ENCODE results near the gene COPZ1.
A peak's percentile ranks its signal among the peaks of the same experiment; 100 is the strongest.
"Not testable (repeated sequence)": the region's sequence is repeated elsewhere in the genome, so short reads cannot be mapped to it uniquely, and the experiment has no call there.

Gene COPZ1, protein sequence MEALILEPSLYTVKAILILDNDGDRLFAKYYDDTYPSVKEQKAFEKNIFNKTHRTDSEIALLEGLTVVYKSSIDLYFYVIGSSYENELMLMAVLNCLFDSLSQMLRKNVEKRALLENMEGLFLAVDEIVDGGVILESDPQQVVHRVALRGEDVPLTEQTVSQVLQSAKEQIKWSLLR

DNA sequence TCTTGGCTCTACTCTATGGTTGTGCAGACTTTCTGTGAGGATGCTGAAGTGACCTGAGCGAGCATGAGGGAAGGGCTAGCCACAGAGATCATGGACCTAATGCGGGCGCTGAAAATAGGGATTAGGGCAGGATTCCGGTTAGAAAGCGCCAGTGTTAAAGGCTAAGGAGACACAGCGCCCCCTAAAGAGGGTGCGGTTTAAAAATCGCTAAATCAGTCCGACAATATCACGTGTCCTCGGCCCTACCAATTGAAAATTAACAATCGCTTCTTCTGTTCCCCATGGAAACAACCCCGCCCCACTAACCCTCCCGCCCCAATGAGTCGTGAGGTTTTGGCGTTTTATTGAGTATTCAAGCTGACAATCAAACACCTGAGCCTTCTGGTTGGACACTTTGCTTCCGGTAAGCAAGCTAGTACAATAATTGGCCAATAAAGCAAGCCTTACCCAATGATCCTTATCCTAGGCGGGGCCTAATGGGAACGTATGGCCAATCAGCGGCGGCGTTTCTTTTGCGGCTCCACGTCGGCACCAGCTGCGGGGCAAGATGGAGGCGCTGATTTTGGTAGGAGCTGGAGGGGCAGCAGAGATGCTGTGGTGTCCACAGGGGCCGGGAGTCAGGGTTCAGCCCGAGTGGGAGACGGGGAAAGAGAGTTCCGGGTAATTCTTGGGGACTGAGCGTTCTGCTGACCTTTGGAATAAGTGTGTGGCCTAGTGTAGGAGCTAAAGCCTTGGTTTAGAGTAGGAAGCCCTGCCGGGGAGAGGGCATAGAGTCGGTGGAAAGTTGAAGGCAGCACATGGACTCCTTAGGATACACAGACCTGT, at the start of gene COPZ1:
Gene COPZ1 (plus strand): TSS at position 515 of the 825 bp plus-strand sequence. CDS start 33 bp downstream, at position 548.
- DNase-seq = peak; percentile 96

DNA sequence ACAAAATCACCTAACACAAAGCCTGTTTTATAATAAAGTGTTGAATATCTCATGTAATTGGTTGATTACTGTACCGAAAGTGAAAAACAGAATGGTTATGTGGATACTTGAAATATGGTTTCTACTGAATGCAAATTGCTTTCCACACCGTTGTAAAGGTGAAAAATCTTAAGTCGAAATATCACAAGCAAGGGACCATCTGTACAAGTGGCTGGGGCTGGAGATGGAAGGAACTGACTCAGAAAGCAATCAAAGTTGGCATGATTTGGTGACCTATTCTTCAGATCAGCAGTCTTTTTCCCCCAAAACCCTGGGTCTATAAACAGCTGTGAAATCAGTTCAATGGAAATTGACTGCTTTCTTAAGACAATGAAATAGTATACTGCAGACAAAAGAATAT, 48.6 kb upstream of the COPZ1 start:
- no peak for DNase-seq

DNA sequence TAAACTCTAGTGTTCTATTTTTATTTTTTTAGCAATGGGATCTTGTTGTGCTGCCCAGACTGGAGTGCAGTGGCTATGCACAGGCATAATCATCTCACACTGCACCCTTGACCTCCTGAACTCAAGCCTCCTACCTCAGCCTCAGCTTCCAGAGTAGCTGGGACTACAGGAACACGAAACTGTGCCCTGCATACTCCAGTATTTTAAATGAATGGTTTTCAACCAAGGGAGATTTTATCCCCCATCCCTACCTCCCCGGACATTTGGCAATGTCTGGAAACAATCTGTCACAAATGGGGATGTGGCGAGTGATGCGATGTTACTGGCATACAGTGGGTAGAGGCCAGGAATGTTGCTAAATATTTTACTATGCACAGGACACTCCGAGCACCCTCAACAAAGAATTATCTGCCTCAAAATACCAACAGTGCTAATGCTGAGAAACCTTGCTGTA, 47.1 kb upstream of the COPZ1 start:
- DNase-seq = no peak

DNA sequence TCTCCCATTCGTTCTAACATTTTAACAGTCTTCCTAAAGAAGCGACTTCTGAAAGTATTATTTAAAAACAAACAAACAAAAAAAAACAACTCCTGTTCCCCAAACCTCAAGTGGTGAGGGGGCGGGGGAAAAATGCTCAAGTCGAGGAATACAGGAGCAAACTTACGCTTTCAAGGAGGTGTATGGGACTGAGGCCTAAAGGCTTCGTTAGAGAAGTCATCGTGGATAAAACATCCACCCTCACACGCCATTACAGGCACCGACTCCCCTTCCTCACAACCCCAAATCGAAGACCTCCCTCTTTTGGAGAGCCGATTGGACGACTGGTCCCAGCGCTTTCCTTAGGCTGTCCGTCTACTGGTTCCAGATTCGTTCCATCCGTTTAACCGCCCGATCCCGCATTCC, 45.7 kb upstream of the COPZ1 start:
- no peak for DNase-seq

DNA sequence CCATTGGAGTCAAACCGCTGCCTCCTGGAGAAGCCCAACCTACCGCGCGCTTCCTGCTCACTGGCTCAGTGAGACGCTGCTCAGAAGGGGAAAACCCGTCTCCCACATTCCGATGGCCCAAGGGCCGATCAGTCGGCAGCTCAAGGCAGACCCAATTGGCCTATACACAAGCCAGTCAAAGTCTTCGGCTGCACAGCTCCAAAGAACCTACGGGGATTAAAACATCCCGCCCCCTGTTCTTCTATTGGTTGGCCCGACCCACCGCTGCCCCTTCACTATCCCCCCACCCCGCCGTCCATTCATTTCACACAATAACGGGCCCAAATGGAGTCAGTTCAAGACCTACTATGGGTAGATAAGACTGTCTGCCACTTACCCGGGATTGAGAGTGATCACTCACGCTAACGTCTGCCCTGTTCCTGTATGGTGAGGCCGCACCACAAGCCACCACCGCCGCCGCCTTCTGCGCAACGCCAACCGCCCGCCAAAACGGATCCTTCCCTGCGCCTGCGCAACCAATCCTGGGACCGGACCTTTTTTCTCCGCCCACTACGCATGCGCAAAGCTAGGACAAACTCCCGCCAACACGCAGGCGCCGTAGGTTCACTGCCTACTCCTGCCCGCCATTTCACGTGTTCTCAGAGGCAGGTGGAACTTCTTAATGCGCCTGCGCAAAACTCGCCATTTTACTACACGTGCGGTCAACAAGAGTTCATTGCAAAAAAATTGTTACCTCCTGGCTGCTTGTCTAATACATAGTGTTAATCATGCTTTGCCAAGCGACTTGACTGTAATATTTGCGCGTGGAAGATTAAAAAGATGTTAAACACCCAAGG, 45.1 kb upstream of the COPZ1 start, which contains the start of gene CBX5:
Gene CBX5 (minus strand): TSS at position 491 of the 836 bp plus-strand sequence. CDS start 22,472 bp downstream, outside the sequence.
- DNase-seq = peak; percentile 99

DNA sequence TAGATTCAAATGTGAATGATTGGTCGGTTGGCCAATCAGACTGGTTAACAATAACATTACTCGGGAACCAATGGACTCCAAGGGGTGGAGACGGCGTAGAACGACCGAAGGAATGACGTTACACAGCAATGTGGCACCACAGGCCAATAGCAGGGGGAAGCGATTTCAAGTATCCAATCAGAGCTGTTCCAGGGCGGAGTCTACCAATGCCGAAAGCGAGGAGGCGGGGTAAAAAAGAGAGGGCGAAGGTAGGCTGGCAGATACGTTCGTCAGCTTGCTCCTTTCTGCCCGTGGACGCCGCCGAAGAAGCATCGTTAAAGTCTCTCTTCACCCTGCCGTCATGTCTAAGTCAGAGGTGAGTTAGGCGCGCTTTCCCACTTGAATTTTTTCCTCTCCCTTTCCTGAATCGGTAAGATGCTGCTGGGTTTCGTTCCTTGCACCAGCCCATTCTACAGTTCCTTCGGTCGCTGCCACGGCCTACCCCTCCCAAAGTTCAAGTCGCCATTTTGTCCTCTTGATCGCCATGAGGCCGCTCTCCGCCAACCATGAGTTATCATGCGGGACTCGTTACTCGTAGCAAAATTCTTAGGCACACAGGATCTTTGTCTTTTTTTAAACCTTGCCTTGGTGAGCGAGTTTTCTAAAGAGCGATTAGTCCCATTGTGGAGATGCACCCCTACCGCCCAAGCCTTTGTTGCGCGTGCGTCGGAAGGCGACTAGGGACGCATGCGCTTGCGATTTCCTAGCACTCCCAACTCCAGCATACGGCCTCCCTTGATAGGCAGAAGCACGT, 44.3 kb upstream of the COPZ1 start, which contains the start of gene HNRNPA1:
Gene HNRNPA1 (plus strand): TSS at position 259 of the 793 bp plus-strand sequence. CDS start 82 bp downstream, at position 341.
- DNase-seq = peak; percentile 96

DNA sequence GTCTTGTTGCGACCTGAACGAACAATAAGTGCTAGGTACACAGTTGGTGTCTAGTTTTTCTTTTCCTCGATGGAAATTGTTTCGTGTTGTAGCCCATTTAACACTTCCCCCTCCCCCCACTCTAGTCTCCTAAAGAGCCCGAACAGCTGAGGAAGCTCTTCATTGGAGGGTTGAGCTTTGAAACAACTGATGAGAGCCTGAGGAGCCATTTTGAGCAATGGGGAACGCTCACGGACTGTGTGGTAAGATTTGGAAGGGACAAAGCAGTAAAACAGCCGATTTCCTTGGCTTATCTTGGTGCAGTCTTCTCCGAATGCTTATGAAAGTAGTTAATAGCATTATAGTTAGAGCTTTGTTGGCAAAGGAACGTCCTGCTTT, 43.7 kb upstream of the COPZ1 start:
- DNase-seq = not testable (repeated sequence)

DNA sequence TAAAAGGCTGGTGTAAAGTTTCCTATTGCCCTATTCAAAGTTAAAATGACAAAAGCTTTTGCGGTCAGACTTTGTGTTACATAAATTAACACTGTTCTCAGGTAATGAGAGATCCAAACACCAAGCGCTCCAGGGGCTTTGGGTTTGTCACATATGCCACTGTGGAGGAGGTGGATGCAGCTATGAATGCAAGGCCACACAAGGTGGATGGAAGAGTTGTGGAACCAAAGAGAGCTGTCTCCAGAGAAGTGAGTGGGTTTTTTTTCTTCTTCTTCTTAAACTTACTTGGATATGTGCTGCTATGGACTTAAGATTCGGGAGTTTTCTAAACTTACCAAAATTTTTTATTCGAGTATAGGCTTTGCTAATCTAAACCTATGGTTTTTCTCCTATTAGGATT, 43.2 kb upstream of the COPZ1 start:
- DNase-seq = not testable (repeated sequence)

DNA sequence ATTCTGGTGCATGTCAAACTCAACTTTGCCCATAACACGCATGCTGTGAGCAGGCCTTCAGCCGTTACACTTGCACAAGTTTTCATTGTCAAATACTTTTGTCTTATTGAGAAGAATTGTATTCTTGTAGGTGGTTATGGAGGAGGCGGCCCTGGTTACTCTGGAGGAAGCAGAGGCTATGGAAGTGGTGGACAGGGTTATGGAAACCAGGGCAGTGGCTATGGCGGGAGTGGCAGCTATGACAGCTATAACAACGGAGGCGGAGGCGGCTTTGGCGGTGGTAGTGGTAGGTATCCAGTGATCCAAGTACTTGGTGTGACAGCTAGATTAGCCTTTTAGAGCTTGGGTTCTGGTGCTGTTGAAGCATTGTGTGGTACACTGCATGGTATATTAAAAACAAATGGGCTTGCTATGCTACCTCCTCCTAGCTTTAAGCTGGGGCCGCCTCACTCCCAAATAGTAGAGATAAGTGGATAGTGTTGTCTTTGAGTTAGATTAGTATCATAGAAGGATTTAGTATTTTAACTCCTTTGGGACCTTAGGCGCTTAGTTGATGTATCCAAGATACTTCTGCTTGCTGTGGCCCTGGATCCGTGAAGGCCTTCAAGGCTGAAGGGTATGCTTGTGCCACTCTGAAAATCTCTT, 41.9 kb upstream of the COPZ1 start:
- DNase-seq = no peak

DNA sequence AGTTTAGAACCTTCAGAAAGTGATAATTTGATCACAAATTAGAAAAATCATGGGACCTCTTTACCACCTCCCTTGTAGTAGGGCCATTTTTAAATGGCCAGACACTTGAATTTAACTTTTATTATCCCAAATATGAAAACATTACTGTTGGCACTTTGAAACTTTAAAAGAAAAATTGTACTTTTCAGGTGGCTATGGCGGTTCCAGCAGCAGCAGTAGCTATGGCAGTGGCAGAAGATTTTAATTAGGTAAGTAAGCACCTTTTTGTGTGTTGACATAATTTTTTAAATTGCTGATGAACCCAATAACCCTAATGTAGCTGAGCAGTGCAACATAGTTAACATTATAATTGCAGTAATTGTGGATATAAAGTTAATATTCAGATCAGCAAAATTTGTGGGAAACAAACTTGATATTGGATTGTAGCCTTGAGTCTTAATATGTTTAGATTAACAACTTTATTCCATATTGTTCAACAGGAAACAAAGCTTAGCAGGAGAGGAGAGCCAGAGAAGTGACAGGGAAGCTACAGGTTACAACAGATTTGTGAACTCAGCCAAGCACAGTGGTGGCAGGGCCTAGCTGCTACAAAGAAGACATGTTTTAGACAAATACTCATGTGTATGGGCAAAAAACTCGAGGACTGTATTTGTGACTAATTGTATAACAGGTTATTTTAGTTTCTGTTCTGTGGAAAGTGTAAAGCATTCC, 40.7 kb upstream of the COPZ1 start:
- DNase-seq = not testable (repeated sequence)

DNA sequence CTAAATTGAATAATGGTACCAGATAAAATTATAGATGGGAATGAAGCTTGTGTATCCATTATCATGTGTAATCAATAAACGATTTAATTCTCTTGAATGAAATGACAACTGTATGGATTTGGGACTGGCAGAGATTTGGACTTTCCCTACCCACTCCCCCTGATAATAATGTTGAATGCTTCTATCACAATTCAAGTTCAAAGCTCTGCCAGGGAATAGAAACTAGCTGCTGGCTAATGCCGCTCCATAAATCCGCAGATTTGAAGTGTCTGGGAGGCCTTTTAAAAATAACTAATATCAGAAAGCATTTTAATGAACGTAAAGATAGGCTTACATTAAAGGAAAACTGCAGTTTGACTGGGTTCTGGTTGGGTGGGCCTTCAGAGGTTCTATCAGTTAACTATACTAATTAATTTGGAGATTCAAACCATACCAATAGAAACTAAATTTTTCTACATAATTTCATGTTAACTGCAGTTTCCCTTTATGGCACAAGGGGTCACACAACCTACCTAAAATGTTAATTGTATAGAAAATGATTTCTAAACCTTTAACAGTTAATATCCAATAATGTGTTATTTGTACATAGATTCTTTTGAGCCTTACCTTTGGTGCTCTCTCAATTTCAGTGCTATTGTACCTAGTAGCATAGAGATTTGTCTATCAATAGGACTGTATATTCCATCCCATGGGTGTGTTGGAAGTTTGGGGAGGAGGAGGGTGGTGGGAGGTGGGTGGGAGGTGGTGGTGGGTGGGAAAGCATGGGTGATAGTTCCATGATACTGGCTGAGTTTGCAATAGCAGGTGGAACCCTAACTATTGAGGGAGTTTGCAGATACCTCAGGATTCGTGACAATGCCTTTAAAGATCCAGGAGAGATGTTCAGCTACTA, 39.5 kb upstream of the COPZ1 start:
- no peak for DNase-seq

DNA sequence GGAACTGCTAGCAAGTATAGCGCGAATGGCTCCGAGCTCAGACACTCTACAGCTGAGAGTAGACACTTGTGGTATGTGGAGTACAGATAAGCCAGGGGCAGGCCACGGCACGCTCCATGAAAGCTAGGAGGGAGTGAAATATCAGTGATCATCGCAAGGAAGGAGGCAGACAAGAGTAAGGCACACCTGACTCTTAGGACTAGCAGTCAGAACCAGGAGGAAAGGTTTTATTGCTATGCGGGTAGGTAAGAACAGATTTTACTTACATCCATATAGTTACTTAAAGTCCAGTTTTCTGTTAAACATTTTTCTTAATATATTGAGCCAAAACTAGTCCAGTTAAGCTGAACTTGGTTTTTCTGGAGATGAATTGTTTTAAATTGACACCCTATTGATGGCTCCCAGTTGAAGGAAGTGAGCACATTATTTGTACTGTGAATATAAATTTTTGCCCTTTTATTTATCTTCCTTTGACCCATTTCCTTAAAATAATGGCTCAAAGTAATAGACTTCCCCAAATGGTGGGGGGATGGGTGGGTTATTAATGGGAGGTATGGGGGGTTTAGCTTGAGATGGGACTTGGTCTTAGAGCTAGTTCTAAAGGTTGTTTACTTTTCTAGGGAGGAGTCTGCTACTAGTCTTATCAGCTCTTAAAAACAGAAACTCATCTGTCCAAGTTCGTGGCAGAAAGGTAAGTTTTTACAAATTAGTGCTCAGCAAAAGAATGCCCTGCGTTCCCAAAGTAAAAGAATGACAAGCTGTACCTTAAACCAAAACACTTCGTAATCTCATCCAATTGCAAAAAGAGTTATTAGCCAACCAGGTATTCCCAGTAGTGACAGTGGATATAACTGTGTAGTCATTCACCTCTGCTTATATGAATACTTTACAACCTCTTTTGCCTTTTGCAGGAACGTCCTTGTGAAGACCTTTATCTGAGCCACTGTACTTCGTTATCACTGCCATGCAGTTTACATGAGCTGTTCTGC, 38.6 kb upstream of the COPZ1 start:
- no peak for DNase-seq

DNA sequence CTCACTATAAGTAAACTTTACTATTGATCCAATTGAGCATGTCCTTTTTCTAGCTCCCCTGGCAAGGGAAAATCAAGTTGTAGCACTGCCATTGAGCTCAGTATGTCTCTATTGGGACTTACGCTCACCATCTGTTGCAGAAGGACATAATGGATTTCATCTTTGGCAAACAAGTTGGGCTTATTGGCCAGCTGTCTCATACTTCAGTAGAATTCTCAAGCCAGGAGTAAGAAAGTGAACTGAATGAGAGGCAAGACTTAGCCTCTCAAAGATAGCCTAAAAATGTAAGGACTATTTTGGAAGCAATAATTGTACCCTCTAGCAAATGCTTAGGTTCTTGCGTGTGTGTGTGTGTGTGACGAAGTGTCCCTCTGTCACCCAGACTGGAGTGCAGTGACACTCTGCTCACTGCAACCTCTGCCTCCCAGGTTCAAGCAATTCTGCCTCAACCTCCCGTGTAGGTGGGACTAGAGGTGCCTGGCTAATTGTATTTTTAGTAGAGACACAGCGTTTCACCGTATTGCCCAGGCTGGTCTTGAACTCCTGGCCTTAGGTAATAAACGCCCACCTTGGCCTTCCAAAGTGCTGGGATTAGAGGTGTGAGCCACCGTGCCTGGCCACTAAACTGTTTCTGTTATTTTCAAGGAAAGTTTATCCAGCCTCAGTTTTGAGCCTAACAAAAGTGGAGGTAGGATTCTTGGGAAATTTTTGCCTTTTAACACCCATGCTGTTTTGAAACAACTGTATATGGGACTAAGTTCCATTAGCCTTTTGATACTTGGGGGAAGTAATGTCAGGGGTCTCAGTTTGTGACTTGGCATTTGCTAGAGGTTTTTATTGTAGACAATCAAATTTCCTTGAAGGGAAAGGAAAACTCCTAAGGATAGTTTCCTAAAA, 37.4 kb upstream of the COPZ1 start:
- DNase-seq = no peak

DNA sequence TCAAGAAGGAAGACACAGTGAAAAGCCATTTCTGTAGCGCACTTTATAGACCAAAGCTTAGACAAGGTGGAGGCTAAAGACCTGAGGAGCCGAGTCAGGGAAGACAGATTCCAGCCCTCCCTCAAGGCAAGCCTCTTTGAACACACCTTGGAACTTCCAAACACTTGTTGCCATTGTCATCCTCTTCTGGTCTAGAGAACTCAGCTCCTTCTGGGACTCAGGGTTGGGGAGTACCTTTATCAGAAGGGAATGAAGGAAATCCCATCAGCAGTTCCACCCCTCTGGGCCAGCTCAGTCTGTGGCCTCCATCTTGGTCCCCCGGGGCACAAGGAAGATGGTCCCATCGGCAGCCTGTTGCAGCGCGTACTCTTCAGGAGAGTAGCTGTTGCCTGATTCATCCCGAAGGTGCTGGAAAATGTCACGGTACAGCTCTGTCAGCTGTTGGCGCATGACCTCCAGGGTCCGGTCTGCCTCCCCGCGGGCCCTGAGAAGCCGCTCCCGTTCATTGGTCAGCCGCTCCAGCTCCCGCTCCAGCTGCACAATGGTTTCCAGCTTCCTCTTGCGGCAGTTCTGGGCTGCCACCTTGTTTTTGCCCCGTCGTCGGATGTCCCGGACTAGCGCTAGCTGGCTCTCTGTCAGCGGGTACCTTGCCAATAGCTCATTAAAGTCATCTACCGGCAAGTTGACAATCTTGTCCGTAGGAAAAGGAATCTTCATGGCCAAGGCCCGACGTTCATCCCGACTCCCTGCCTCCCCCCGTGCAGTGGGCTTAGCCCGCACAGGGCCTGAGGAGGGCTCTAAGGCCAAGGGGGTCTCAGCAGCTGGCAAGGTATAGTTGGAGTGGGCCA, 32.6 kb upstream of the COPZ1 start:
- no peak for DNase-seq

DNA sequence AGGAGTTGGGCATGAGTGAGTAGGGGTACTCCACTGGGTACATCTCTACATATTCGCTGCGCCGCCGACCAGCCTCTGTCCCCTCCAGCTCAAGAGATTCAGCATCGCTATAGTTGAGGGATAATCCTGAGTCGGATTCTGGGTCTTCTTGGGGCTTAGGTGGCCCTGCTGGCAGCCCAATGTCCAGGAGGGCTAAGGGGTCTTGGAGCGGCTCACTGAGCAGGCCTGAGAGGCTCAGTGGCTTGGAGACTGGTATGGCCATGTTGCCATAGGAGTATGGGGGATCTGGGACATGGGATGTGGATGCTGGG, 32.0 kb upstream of the COPZ1 start:
- DNase-seq = no peak

DNA sequence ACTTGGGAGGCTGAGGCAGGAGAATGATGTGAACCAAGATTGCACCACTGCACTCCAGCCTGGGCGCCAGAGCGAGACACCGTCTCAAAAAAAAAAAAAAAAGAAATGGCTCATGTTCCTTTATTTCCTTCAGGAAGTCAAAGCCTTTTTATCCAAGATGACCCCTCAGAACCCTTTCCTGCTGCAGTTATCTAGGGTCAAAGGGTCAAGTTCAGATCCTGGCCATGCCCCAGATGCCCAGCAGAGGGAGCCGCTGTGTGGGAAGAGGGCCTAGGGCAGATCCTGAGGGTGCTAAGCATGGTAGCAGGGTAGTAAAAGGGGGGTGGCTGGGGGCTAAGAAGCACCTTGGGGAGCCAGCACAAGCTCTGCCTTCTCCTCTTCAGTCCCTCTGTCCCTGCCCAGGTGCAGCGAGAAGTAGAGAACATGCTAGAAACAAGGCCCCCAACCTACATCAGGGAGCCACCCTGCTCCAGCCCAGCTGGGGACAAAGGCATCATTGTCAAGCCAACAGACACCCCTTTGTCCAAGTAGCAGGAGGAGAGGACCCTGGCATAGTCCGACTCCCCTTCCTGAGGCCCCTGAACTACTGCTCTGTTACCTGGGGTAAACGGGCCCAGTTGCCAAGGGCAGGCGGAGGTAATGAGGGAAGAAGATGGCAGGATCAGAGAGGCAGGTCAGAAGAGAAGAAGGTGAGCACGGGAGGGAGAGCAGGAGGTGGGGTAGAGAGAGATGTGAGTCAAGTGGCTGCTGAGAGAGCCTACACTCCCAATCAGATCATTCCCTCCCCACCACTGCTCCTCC, 30.6 kb upstream of the COPZ1 start:
- no peak for DNase-seq
